ENCODE results near the gene TUG1.

TUG1 gene

DNA sequence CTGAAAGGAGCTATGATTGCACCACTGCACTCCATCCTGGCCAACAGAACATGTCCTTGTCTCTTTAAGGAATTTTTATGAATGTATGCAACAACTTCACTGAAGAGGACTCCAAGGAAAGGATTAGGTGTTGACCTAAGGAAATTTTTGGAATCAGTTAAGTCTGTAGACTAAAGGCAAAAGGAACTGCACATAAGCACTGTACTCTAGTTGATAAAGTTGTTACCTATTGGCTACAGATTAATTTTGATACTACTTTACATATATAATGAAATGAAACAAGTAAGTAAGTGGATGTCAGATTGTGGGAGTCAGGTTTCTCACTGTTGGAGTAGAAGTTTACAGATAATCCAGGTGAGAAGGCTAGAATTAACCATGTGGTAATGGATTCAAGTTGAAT is 36.5 kb downstream of the TUG1 start:
- DNase-seq = no peak

DNA sequence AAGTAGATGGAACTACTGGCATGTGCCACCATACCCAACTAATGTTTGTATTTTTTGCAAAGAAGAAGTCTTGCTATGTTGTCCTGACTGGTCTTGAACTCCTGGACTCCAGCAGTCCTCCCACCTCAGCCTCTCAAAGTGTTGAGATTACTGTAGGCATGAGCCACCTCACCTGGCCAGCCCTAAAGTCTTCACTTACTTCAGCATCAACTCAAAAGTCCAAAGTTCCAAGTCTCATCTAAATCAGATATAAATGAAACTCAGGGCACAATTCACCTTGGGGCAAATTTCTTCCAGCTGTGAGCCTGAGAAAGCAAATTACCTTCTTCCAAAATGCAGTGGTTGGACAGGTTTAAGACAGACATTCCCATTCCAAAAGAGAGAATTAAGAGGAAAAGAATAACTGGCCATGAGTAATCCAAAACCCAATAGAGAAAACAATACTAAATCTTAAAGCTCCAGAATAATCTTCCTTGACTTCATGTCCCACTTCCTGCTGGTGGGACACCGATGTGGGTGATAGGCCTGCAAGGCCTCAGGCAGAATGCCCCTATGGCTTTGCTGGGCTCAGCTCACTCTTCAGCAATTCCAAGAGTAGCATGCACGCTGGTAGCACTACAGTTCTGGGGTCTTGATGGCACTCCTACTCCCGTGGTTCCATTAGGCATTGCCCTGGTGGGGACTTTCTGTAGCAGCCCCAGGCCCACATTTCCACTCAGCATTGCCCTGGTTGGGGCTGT is 50.3 kb downstream of the TUG1 start:
- no peak for DNase-seq

DNA sequence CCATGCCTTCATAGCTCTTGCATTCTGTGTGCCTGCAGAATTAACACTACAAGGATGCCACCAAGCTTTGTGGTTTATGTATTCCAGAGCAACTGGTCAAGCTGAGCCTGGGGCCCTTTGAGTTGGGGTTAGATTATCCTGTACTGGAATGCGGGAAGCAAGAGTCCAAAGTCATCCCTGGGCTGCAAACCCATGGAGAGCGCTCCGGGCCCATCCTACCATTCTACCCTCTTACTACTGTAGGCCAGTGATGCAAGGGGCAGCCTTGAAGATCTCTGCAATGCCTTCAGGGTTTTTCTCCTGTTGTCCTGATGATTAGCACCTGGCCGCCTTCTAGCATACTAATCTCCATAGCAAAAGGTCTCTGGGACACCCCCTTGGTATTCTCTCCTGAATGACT is 51.3 kb downstream of the TUG1 start:
- no peak for DNase-seq

DNA sequence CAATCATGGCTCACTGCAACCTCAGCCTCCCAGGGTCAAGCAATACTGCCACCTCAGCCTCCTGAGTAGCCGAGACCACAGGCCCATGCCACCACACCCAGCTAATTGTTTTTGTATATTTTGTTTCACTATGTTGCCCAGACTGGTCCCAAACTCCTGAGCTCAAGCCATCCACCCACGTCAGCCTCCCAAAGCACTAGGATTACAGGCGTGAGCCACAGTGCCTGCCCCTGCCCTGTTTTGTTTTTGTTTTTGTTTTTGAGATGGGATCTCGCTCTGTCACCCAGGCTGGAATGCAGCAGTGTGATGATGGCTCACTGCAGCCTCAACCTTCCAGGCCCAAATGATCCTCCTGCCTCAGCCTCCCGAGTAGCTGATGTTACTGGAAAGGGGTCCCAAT is 53.5 kb downstream of the TUG1 start:
- no peak for DNase-seq

Data from effector CD4-positive, alpha-beta T cell (primary cell).